Astrocyte (in vitro differentiated cells and primary cell): Measurements from ENCODE around the gene THAP6.

ENCODE experiments used
- EZH2 ChIP-seq: IDR thresholded peaks from 2 replicates; pipeline ENCODE4 v1.6.1; 2012; ENCODE audit warnings: mild to moderate bottlenecking, low read length, inconsistent platforms; ENCODE audit not compliant: insufficient read depth
- TF ChIP-seq, protein P1 (sequence below): IDR thresholded peaks from 2 replicates; pipeline ENCODE4 v1.5.1; 2011; ENCODE audit warnings: low read depth, mild to moderate bottlenecking, inconsistent platforms, low read length, moderate library complexity; ENCODE audit not compliant: insufficient read depth

- TF ChIP-seq, protein P1, sequence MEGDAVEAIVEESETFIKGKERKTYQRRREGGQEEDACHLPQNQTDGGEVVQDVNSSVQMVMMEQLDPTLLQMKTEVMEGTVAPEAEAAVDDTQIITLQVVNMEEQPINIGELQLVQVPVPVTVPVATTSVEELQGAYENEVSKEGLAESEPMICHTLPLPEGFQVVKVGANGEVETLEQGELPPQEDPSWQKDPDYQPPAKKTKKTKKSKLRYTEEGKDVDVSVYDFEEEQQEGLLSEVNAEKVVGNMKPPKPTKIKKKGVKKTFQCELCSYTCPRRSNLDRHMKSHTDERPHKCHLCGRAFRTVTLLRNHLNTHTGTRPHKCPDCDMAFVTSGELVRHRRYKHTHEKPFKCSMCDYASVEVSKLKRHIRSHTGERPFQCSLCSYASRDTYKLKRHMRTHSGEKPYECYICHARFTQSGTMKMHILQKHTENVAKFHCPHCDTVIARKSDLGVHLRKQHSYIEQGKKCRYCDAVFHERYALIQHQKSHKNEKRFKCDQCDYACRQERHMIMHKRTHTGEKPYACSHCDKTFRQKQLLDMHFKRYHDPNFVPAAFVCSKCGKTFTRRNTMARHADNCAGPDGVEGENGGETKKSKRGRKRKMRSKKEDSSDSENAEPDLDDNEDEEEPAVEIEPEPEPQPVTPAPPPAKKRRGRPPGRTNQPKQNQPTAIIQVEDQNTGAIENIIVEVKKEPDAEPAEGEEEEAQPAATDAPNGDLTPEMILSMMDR = no peak
- TF ChIP-seq EZH2 = no peak
Observed at GRCh38 chr4:75525086-75525485, 10.8 kb downstream of the THAP6 start.
